HK-2 (cell line): Measurements from ENCODE around the gene CCNB3.
"Not testable (repeated sequence)": the region's sequence is repeated elsewhere in the genome, so short reads cannot be mapped to it uniquely, and the experiment has no call there.

Experiments
- DNase-seq: peaks from one replicate; pipeline ENCODE4 v3.0.0-alpha.2; 2018; ENCODE audit not compliant: unreplicated experiment

The CCNB3 gene, protein sequence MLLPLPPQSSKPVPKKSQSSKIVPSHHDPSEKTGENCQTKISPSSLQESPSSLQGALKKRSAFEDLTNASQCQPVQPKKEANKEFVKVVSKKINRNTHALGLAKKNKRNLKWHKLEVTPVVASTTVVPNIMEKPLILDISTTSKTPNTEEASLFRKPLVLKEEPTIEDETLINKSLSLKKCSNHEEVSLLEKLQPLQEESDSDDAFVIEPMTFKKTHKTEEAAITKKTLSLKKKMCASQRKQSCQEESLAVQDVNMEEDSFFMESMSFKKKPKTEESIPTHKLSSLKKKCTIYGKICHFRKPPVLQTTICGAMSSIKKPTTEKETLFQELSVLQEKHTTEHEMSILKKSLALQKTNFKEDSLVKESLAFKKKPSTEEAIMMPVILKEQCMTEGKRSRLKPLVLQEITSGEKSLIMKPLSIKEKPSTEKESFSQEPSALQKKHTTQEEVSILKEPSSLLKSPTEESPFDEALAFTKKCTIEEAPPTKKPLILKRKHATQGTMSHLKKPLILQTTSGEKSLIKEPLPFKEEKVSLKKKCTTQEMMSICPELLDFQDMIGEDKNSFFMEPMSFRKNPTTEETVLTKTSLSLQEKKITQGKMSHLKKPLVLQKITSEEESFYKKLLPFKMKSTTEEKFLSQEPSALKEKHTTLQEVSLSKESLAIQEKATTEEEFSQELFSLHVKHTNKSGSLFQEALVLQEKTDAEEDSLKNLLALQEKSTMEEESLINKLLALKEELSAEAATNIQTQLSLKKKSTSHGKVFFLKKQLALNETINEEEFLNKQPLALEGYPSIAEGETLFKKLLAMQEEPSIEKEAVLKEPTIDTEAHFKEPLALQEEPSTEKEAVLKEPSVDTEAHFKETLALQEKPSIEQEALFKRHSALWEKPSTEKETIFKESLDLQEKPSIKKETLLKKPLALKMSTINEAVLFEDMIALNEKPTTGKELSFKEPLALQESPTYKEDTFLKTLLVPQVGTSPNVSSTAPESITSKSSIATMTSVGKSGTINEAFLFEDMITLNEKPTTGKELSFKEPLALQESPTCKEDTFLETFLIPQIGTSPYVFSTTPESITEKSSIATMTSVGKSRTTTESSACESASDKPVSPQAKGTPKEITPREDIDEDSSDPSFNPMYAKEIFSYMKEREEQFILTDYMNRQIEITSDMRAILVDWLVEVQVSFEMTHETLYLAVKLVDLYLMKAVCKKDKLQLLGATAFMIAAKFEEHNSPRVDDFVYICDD (N-terminal part only)

DNA sequence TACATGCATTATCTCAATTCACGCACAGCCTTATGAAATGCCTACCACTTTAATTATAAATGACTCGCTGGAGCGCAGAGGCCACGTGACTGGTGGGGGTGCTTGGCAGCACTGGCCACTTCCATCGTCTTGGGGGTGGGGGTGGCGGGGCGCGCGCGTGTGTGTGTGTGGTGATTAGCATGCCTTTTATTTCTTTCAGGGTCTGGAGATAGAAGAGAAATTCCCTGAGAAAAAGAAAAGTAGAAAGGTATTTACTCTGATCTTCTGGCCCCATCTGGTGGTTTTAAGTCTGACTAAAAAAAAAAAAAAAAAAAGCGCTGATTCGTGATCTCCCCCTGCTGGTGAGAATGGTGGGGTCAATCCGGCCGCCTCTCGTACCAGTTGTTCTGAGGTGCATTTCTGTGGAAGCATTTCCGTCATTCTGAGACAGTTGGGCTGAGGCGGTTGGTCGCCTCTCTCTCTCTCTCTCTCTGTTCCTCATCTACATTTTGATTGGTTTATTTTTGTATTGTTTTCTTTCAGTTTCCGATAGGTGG, at the start of gene CCNB3:
CCNB3 (plus strand) TSS at position 402 of the 536 bp plus-strand sequence. CDS start 80,399 bp downstream, outside the sequence.
- peak; percentile 51 for DNase-seq

- no peak for DNase-seq
Observed at GRCh38 chrX:50157545-50158135, 46.9 kb upstream of the CCNB3 start.

DNA sequence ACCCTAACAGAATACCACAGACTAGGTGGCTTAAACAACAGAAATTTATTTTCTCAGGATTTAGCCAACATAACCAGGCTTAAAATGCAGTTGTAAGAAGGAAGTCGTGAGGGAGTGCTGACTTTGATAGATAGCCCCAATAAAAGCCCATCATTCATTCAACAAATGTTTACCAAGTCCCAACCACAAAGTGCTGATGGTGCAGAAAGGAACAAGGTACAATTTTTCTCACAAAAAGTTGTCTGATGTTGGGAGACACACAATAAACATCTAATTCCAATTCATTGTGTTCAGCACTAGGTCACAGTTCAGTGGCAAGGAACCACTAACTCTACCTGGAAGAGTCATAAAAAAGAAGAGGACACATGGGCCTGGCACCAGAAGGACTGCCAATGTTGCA, 46.0 kb upstream of the CCNB3 start:
- DNase-seq = no peak

- DNase-seq = no peak
Observed at GRCh38 chrX:50161127-50161526, 43.4 kb upstream of the CCNB3 start.

DNA sequence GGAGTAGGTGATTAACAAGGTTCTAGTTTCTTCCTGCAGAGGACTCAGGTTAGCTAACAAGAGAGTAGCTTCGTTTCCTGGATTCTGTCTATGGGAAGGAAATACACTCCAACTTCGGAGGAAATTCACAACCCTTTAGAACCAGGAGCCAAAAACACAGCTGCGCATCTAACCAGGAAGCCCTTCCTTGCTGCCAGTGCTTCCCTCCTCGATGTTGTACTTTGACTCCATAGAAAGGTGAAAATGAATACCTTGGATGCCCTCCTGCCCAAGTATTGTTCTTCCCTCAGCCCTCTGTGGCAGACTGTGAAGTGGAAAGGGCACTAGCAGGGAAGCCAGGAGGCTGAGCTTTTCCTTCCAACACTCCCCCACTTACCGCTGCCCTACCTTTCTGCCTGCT, 38.8 kb upstream of the CCNB3 start:
- no peak for DNase-seq

DNA sequence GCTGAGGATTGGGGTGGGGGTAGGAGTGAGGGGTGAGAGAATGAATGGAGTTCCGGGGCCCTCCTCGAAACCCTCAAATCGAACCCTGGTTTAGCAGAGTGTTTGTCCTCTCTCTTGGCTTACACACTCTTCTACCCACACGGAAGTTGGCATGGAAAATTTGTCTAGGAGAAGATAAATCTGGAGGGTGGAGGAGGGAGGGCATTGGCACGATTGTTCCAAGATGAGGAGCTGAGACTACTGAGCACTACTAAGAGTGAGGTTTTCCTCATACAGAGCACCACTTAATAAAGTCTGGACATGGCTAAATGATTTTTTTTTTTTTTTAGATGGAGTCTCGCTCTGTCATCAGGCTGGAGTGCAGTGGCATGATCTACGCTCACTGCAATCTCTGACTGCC, 37.2 kb upstream of the CCNB3 start:
- no peak for DNase-seq

DNA sequence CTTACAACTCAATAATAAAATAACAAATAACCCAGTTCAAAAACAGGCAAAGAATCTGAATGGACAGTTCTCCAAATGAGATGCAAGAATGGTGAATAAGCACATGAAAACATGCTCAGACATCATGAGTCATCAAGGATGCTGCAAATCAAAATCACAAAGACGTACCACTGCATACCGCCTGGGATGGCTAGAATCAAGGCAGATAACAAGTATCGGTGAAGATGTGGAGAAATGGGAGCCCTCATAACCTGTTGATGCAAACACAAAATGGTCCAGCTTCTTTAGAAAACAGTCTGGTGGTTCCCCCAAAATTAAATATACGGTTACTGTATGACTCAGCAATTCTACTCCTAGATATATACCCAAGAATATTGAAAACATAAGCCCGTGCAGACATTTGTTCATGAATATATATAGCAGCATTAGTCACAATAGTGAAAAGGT, 36.3 kb upstream of the CCNB3 start:
- DNase-seq = no peak

GRCh38 chrX:50169717-50170116, 34.8 kb upstream of the CCNB3 start:
- no peak for DNase-seq

DNA sequence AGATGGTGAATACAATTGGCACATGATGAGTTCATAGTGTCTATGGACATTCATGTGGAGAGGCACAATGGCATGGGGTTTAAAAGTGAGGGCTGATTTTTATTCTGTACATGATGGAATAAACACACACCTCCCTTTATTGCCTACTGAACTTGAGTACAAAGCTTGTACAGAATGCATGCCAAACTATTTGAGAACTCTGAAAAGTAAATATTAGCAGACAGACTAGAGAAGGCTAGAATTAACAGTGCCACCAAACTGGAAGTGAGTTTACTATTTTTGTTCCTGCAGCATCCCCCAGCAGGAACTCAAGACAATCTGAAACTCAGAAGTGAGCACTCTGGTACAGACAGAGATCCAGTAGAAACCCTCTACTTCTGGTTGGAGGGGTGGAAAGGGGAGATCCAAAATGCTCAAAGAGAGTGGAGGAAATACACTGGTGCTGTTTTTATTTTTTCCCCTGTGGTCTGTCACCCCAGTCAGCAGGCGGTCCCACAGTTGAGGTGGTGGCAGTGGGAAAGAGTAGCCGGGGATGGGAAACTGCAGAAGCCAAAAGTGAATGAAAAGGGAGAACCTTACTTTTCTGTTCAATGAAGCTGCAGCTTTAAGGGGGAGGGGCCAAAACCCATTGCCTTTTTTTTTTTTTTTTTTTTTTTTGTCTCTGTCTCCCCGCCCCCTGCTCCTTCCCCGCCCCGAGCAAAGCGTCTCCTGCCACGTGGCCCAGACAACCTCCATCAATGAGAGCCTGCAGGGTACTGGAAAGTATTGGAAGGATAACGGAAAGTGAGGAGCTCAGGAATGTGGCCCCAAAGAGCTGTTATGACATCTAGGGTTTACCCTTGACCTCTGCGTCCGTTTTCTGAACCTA, 24.3 kb upstream of the CCNB3 start:
- no peak for DNase-seq

- DNase-seq = no peak
Observed at GRCh38 chrX:50183891-50184290, 20.7 kb upstream of the CCNB3 start.

- DNase-seq = no peak
Observed at GRCh38 chrX:50188859-50189600, 15.5 kb upstream of the CCNB3 start.

GRCh38 chrX:50198348-50198747, 6.2 kb upstream of the CCNB3 start:
- no peak for DNase-seq

DNA sequence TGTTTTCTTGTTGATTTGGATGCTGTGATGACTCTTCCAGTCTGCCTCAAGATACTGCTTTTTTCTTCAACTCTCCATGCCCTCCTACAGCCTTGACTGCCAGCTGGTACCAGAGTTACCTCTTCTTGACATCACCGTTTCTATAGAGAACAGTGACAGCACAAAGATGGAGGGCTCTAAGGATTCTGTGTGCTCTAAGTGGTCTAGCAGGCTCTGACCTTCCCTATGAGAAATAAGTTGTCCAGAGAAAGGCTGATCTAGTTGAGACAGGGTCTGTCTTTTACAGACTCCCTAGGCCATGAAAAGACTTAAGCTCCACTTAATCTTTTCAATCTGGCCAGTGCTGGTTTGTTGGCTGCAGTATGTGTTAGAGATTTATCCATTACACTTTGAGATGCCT, 3.7 kb upstream of the CCNB3 start, which contains the start of gene AKAP4:
AKAP4 (minus strand) TSS at position 101 of the 400 bp plus-strand sequence. CDS start 118 bp downstream, outside the sequence.
- no peak for DNase-seq

DNA sequence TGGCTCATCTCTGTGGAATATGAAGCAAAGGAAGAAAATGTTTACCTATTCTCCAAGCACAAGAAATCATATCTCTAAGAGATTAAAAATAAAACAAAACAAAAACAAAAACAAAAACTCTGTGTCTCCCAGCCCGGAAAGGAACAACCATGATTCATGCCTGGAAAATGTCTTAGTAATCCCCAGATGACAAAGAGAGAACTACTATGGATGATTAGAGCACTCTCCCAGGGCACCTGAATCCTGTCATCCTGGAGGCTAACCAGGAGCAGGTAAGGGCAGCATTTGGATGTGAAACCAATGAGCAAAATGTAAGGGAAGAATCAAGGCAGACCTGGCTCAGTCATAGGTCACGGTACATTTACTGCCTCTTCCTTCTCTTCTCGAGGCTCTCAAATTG, 2.0 kb upstream of the CCNB3 start:
- DNase-seq = no peak

GRCh38 chrX:50206753-50207152, 2.2 kb downstream of the CCNB3 start:
- DNase-seq = no peak

DNA sequence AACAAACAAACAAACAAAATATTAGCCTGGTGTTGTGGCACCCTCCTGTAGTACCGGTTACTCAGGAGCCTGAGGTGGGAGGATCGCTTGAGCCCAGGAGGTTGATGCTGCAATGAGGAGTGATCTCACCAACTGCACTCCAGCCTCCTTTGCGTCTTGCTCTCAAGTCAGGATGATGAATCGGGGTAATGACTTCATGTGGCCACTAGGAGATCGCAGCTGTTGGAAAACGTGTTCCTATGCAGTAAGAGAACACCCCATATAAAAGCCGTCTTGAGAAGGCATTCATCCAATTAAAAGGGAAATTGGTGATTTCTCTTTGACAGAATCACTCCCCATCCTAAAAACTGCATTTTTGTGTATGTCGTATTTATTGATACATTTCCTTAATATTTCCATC, 6.9 kb downstream of the CCNB3 start:
- no peak for DNase-seq

DNA sequence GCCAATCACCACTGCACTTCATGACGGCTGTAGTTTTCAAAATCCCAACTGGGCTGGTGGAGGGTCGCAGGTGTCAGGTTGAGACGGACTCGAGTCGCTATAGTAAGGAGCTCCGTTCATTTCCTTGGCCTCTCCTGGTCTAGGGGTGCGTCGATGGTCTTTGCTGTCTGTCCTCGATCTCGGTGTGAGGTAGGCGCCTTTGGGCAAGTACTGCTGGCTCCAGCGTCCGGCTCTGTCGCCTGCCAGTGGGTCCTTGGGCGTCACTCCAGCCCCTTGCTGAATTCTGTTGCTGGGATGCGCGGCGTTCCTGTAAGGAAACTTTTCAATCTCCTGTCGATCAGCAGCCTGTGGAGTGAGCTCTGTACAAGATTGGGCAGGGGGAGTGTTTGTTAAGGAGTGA, 76.7 kb downstream of the CCNB3 start:
- no peak for DNase-seq

- no peak for DNase-seq
Observed at GRCh38 chrX:50327235-50327634, 122.7 kb downstream of the CCNB3 start.

DNA sequence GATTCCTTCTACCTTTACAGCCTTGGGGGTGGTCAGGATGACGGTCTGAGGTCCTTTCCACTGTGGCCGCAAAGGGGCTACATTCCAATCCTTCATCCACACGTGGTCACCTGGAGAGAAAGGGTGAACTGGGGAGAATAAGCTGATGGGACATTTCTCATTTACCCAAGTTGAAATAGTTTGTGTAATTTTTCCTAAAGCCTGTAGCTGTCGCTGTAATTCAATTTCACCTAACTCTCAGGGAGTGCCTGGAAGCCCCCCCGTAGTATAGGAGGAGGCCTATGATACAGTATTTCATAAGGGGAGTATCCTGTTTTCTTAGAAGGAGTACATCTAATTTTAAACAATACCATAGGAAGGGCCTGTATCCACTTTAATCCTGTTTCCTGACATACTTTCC, 128.1 kb downstream of the CCNB3 start:
- not testable (repeated sequence) for DNase-seq

DNA sequence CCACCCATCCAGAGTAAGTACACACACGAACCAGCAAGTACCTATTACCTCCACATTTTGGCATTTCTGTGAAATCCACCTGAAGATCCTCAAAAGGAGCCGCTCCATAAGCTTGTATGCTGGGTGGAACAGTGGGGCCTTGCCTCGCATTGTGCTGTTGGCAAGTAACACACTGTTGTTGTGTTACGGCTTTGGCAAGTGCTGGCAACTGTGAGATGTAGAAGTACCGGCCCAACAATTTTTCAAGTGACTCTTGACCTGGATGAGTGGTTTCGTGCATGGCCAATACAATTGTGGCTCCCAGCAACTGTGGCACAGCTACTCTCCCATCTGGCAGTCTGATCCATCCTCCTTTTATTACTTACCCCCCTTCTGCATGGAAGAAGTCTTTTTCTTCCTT, 128.7 kb downstream of the CCNB3 start:
- no peak for DNase-seq
